NB4 (cell line): Measurements from ENCODE around the gene MRPS26.

Experiments
- CTCF ChIP-seq: IDR thresholded peaks from one replicate; pipeline ENCODE4 v1.5.1; 2012; ENCODE audit warnings: low read depth, low read length
- MAX ChIP-seq: IDR thresholded peaks from 2 replicates; pipeline ENCODE4 v1.6.1; 2011; ENCODE audit warnings: low read depth, low read length
- POLR2A ChIP-seq: IDR thresholded peaks from 2 replicates; pipeline ENCODE4 v1.6.1; 2011; ENCODE audit warnings: mild to moderate bottlenecking; ENCODE audit not compliant: insufficient read length; ENCODE audit errors: extremely low read depth

- TF ChIP-seq MAX, result no peak
- TF ChIP-seq CTCF, result no peak
- no peak for TF ChIP-seq POLR2A
Measured at GRCh38 chr20:2998728-2999127, 47.1 kb upstream of the MRPS26 start.
